Activated CD8-positive, alpha-beta T cell treated with anti-CD3 and anti-CD28 coated beads, Interleukin-2, amount 10 ng/mL, durations not matched to agents 7 days and 5 days (primary cell): ENCODE results near the gene RDH11. TPM values are rescaled to one million over a fixed set of nuclear protein-coding genes. Genes with fewer than 3 reads are reported as not detected.
A peak's percentile ranks its signal among the peaks of the same experiment; 100 is the strongest.
"Not testable (repeated sequence)": the region's sequence is repeated elsewhere in the genome, so short reads cannot be mapped to it uniquely, and the experiment has no call there.

Source experiments
- ATAC-seq: fragments of 150-1000 bp; cut with Tn5 transposase; one replicate; pipeline ENCODE4 v1.10.0; 2021; ENCODE audit warnings: moderate library complexity
- CTCF ChIA-PET: fragments of 350-600 bp; sonication (Branson Sonifier 250); formaldehyde crosslinking; loops from one replicate; lab custom pipeline; 2021; ENCODE audit warnings: antibody characterized with exemption; lab: Charles Lee
- POLR2A ChIA-PET: fragments of 350-600 bp; sonication (Branson Sonifier 250); formaldehyde crosslinking; loops from one replicate; lab custom pipeline; 2021; ENCODE audit warnings: antibody characterized with exemption; lab: Charles Lee
- DNase-seq: peaks from one replicate; pipeline ENCODE4 v3.0.0-alpha.2; 2020
- H3K27ac Mint-ChIP-seq: one replicate; pipeline ENCODE4 v1.8.0; 2021; ENCODE audit warnings: mild to moderate bottlenecking, mixed read lengths
- H3K27me3 Mint-ChIP-seq: one replicate; pipeline ENCODE4 v1.8.0; 2021; ENCODE audit warnings: low read depth, mixed read lengths
- H3K36me3 Mint-ChIP-seq: one replicate; pipeline ENCODE4 v1.8.0; 2021; ENCODE audit warnings: low read depth, mixed read lengths
- H3K4me1 Mint-ChIP-seq: one replicate; pipeline ENCODE4 v1.8.0; 2021; ENCODE audit warnings: low read depth, mixed read lengths
- H3K4me3 Mint-ChIP-seq: one replicate; pipeline ENCODE4 v1.8.0; 2021; ENCODE audit warnings: mild to moderate bottlenecking, mixed read lengths
- H3K9me3 Mint-ChIP-seq: one replicate; pipeline ENCODE4 v1.8.0; 2022; ENCODE audit warnings: mixed read lengths; ENCODE audit not compliant: insufficient read depth
- total RNA-seq, 2 experiments: library from RNA; stranded (reverse); gene quantifications; one replicate each; pipeline ENCODE4 v1.2.3, GENCODE V29; 2021

The RDH11 gene
- total RNA-seq, 2 experiments from 2014 or later, result 48.8 to 57.1 TPM

- CTCF ChIA-PET, result interaction anchor here (2.1 kb wide), 1 partner anchor 18 kb away, joined by 8 read pairs; no protein-coding TSS in a partner anchor
- no peak for DNase-seq
- Mint-ChIP-seq H3K27ac (no peak overlapping the region), H3K27me3 (peaks cover 25% of the 10 kb centered on the region), H3K4me3 (no peak overlapping the region), H3K36me3 (no peaks in the 10 kb centered on the region), H3K4me1 (peaks cover 9% of the 10 kb centered on the region), H3K9me3 (no peaks in the 10 kb centered on the region)
- POLR2A ChIA-PET, result interaction anchor here (1.0 kb wide), 1 partner anchor 14 kb away, joined by 3 read pairs; no protein-coding TSS in a partner anchor
- no peak for ATAC-seq
Measured at GRCh38 chr14:67722293-67722692, 26.7 kb upstream of the RDH11 start.

- Mint-ChIP-seq H3K27me3 (peaks cover 25% of the 10 kb centered on the region), H3K4me3 (no peak overlapping the region)
- ATAC-seq, result no peak
Measured at GRCh38 chr14:67721875-67722274, 26.3 kb upstream of the RDH11 start.

GRCh38 chr14:67719866-67720265 is 24.3 kb upstream of the RDH11 start:
- ChIA-PET CTCF (no interaction called here), POLR2A (interaction anchor here (0.6 kb wide), 1 partner anchor 162 kb away, joined by 3 read pairs; no protein-coding TSS in a partner anchor)
- no peak for DNase-seq
- no peaks in the 10 kb centered on the region for H3K9me3 Mint-ChIP-seq
- peaks cover 25% of the 10 kb centered on the region for H3K27me3 Mint-ChIP-seq
- no peak overlapping the region for H3K4me3 Mint-ChIP-seq
- ATAC-seq, result no peak
- no peaks in the 10 kb centered on the region for H3K36me3 Mint-ChIP-seq
- H3K4me1 Mint-ChIP-seq, result peaks cover 9% of the 10 kb centered on the region
- H3K27ac Mint-ChIP-seq, result no peak overlapping the region

More at GRCh38 chr14:67721875-67722274, 26.3 kb upstream of the RDH11 start:
- no peak for DNase-seq
- H3K9me3 Mint-ChIP-seq, result no peaks in the 10 kb centered on the region
- peaks cover 9% of the 10 kb centered on the region for H3K4me1 Mint-ChIP-seq
- CTCF ChIA-PET, result interaction anchor here (2.1 kb wide), 1 partner anchor 18 kb away, joined by 8 read pairs; no protein-coding TSS in a partner anchor
- H3K36me3 Mint-ChIP-seq, result no peaks in the 10 kb centered on the region
- POLR2A ChIA-PET, result interaction anchor here (1.0 kb wide), 1 partner anchor 14 kb away, joined by 3 read pairs; no protein-coding TSS in a partner anchor
- no peak overlapping the region for H3K27ac Mint-ChIP-seq

GRCh38 chr14:67719385-67719784 is 23.8 kb upstream of the RDH11 start:
- DNase-seq, H3K27ac Mint-ChIP-seq, CTCF ChIA-PET, H3K9me3 Mint-ChIP-seq, H3K36me3 Mint-ChIP-seq, H3K4me1 Mint-ChIP-seq, H3K4me3 Mint-ChIP-seq, ATAC-seq: not testable (repeated sequence)
- POLR2A ChIA-PET, result interaction anchor here (0.6 kb wide), 1 partner anchor 161 kb away, joined by 3 read pairs; no protein-coding TSS in a partner anchor
- H3K27me3 Mint-ChIP-seq, result peaks cover 25% of the 10 kb centered on the region

- H3K27me3 Mint-ChIP-seq, result peaks cover 22% of the 10 kb centered on the region
- H3K9me3 Mint-ChIP-seq, result no peaks in the 10 kb centered on the region
- no peak overlapping the region for H3K4me3 Mint-ChIP-seq
- peaks cover 9% of the 10 kb centered on the region for H3K4me1 Mint-ChIP-seq
- DNase-seq (no peak), ATAC-seq (no peak)
- CTCF ChIA-PET, result no interaction called here
- POLR2A ChIA-PET, result no interaction called here
- H3K36me3 Mint-ChIP-seq, result no peaks in the 10 kb centered on the region
- no peak overlapping the region for H3K27ac Mint-ChIP-seq
Measured at GRCh38 chr14:67718265-67718664, 22.7 kb upstream of the RDH11 start.

GRCh38 chr14:67717048-67717447 is 21.5 kb upstream of the RDH11 start:
- Mint-ChIP-seq H3K27me3 (peaks cover 16% of the 10 kb centered on the region), H3K4me1 (no peaks in the 10 kb centered on the region), H3K9me3 (no peaks in the 10 kb centered on the region), H3K27ac (no peak overlapping the region), H3K4me3 (no peak overlapping the region), H3K36me3 (no peaks in the 10 kb centered on the region)
- no peak for ATAC-seq
- POLR2A ChIA-PET, result no interaction called here
- CTCF ChIA-PET, result interaction anchor here (0.6 to 5.4 kb wide), 2 partner anchors 13 to 17 kb away, joined by 3 to 39 read pairs; no protein-coding TSS in a partner anchor
- DNase-seq, result no peak

- Mint-ChIP-seq H3K27me3 (peaks cover 9% of the 10 kb centered on the region), H3K36me3 (peaks cover 8% of the 10 kb centered on the region), H3K4me3 (no peak overlapping the region), H3K27ac (no peak overlapping the region), H3K4me1 (no peaks in the 10 kb centered on the region), H3K9me3 (peaks cover 13% of the 10 kb centered on the region)
- CTCF ChIA-PET, result interaction anchor here (1.3 kb wide), 1 partner anchor 91 kb away, joined by 5 read pairs; no protein-coding TSS in a partner anchor
- POLR2A ChIA-PET, result interaction anchor here (0.7 kb wide), 1 partner anchor 13 kb away, joined by 3 read pairs; no protein-coding TSS in a partner anchor
- DNase-seq, result no peak
- no peak for ATAC-seq
Measured at GRCh38 chr14:67710209-67710608, 14.6 kb upstream of the RDH11 start.

- ChIA-PET CTCF (interaction anchor here (1.3 kb wide), 1 partner anchor 91 kb away, joined by 5 read pairs; no protein-coding TSS in a partner anchor), POLR2A (interaction anchor here (0.7 kb wide), 1 partner anchor 13 kb away, joined by 3 read pairs; no protein-coding TSS in a partner anchor)
- H3K9me3 Mint-ChIP-seq, result peaks cover 13% of the 10 kb centered on the region
- not testable (repeated sequence) for H3K27me3 Mint-ChIP-seq, H3K36me3 Mint-ChIP-seq, H3K4me3 Mint-ChIP-seq, H3K4me1 Mint-ChIP-seq, ATAC-seq, H3K27ac Mint-ChIP-seq, DNase-seq
Measured at GRCh38 chr14:67709796-67710195, 14.2 kb upstream of the RDH11 start.

GRCh38 chr14:67709346-67709745 is 13.8 kb upstream of the RDH11 start:
- H3K4me1 Mint-ChIP-seq, H3K4me3 Mint-ChIP-seq, ATAC-seq, POLR2A ChIA-PET, DNase-seq, H3K36me3 Mint-ChIP-seq, H3K27ac Mint-ChIP-seq: not testable (repeated sequence)
- CTCF ChIA-PET, result interaction anchor here (1.3 kb wide), 1 partner anchor 90 kb away, joined by 5 read pairs; no protein-coding TSS in a partner anchor
- Mint-ChIP-seq H3K27me3 (peaks cover 11% of the 10 kb centered on the region), H3K9me3 (peaks cover 13% of the 10 kb centered on the region)

GRCh38 chr14:67705211-67705610 is 9.6 kb upstream of the RDH11 start:
- H3K27me3 Mint-ChIP-seq, result peaks cover 5% of the 10 kb centered on the region
- H3K9me3 Mint-ChIP-seq, result peaks cover 4% of the 10 kb centered on the region
- DNase-seq (no peak), ATAC-seq (no peak)
- CTCF ChIA-PET, result interaction anchor here (0.7 to 3.2 kb wide), 28 partner anchors 9 to 346 kb away, joined by 3 to 93 read pairs (median 7); partner anchors contain the start of genes ARG2, ATP6V1D, PIGH and RDH11
- POLR2A ChIA-PET, result interaction anchor here (0.8 kb wide), 1 partner anchor 9 kb away, joined by 3 read pairs; no protein-coding TSS in a partner anchor
- H3K4me3 Mint-ChIP-seq, result no peak overlapping the region
- H3K4me1 Mint-ChIP-seq, result peaks cover 3% of the 10 kb centered on the region
- no peak overlapping the region for H3K27ac Mint-ChIP-seq
- H3K36me3 Mint-ChIP-seq, result peaks cover 2% of the 10 kb centered on the region

GRCh38 chr14:67704484-67705089 is 9.0 kb upstream of the RDH11 start:
- Mint-ChIP-seq H3K27me3 (peaks cover 5% of the 10 kb centered on the region), H3K4me1 (peaks cover 3% of the 10 kb centered on the region), H3K27ac (no peak overlapping the region), H3K9me3 (no peaks in the 10 kb centered on the region), H3K36me3 (no peaks in the 10 kb centered on the region), H3K4me3 (no peak overlapping the region)
- ChIA-PET CTCF (interaction anchor here (0.7 to 3.2 kb wide), 51 partner anchors 9 to 1110 kb away, joined by 3 to 93 read pairs (median 4); partner anchors contain the start of genes ARG2, ATP6V1D, PIGH and RDH11), POLR2A (interaction anchor here (0.9 to 1.4 kb wide), 5 partner anchors 9 to 86 kb away, joined by 3 to 7 read pairs (median 3); partner anchors contain the start of gene RDH11)
- DNase-seq (peak; percentile 53), ATAC-seq (peak; percentile 82)
